HepG2 (cell line): Measurements from ENCODE around the gene GPR87. TPM values are rescaled to one million over a fixed set of nuclear protein-coding genes. Genes with fewer than 3 reads are reported as not detected.

Experiments used
- polyA plus RNA-seq, 8 experiments: library from polyadenylated mRNA; depleted of rRNA in 3 of 8; stranded (reverse) in 7 of 8; unstranded in 1 of 8; fragments of >200 nt; fragmentation: Illumina TruSeq in 4 of 8; extraction: Trizol in 4 of 8; gene quantifications; 2 replicates each; pipeline versions ENCODE4 v1.2.1 to v1.2.3, GENCODE V29; 2011 to 2016; ENCODE audit warnings: low read depth in 4 of 8, missing spikeins in 1 of 8, mixed read lengths in 1 of 8; ENCODE audit not compliant: insufficient read depth in 1 of 8
- total RNA-seq, 5 experiments: library from RNA; depleted of rRNA; stranded (reverse); fragments of >200 nt; fragmentation: Illumina TruSeq; extraction: Trizol; gene quantifications; 2 replicates each; pipeline ENCODE4 v1.2.3, GENCODE V29; 2016; ENCODE audit warnings: low read depth in 1 of 5

The GPR87 gene
- total and polyA plus RNA-seq, 2 of the 13 experiments (the other 11 are each of a cell fraction or from before 2014, with no cell fraction given): not detected

Other genes starting within 250 kb of the GPR87 start
- 0.64 and 0.81 TPM in 2 replicates for gene MED12L, start 231.2 kb downstream of the GPR87 start, total RNA-seq (2016; rRNA removed; fragmentation: Illumina TruSeq; extraction: Trizol)
- 0.05 and 0.07 TPM in 2 replicates for gene MED12L, start 231.2 kb downstream of the GPR87 start, polyA plus RNA-seq (2011; rRNA removed)
- not detected in 2 replicates for gene GPR171, start 113.6 kb downstream of the GPR87 start, total RNA-seq (2016; rRNA removed; fragmentation: Illumina TruSeq; extraction: Trizol)
- not detected in 2 replicates for gene GPR171, start 113.6 kb downstream of the GPR87 start, polyA plus RNA-seq (2011; rRNA removed)
- not detected in 2 replicates for gene P2RY14, start 38.3 kb downstream of the GPR87 start, total RNA-seq (2016; rRNA removed; fragmentation: Illumina TruSeq; extraction: Trizol)
- not detected in 2 replicates for gene P2RY14, start 38.3 kb downstream of the GPR87 start, polyA plus RNA-seq (2011; rRNA removed)
- gene P2RY13, start 12.7 kb upstream of the GPR87 start, total RNA-seq (2016; rRNA removed; fragmentation: Illumina TruSeq; extraction: Trizol): not detected in 2 replicates
- not detected in 2 replicates for gene P2RY13, start 12.7 kb upstream of the GPR87 start, polyA plus RNA-seq (2011; rRNA removed)
- not detected in 2 replicates for gene P2RY12, start 67.9 kb upstream of the GPR87 start, total RNA-seq (2016; rRNA removed; fragmentation: Illumina TruSeq; extraction: Trizol)
- gene P2RY12, start 67.9 kb upstream of the GPR87 start, polyA plus RNA-seq (2011; rRNA removed): not detected in 2 replicates
- not detected in 2 replicates for gene IGSF10, start 144.2 kb upstream of the GPR87 start, total RNA-seq (2016; rRNA removed; fragmentation: Illumina TruSeq; extraction: Trizol)
- gene IGSF10, start 144.2 kb upstream of the GPR87 start, polyA plus RNA-seq (2011; rRNA removed): 0.12 and 0.16 TPM in 2 replicates